BJ (cell line): ENCODE results near the gene C19orf33. TPM values are rescaled to one million over a fixed set of nuclear protein-coding genes. Genes with fewer than 3 reads are reported as not detected.

Experiments
- CTCF ChIA-PET: fragments of 350-600 bp; formaldehyde crosslinking; extraction: SDS; loops from one replicate; lab custom pipeline; 2021; ENCODE audit warnings: antibody characterized with exemption, inconsistent platforms; lab: Yijun Ruan, JAX
- POLR2A ChIA-PET: fragments of 300-600 bp; sonication (Branson Sonifier 250); formaldehyde crosslinking; extraction: SDS; loops from one replicate; lab custom pipeline; 2021; ENCODE audit warnings: antibody characterized with exemption; lab: Charles Lee
- DNase-seq: peaks from one replicate; pipeline ENCODE4 v3.0.0-alpha.2; 2011; ENCODE audit warnings: low read depth
- H3K27me3 ChIP-seq: 2 replicates; pipeline ENCODE4 v1.6.0; 2011; ENCODE audit warnings: low read length; ENCODE audit not compliant: control insufficient read depth, insufficient read depth
- H3K36me3 ChIP-seq: 2 replicates; pipeline ENCODE4 v1.5.1; 2011; ENCODE audit warnings: low read length; ENCODE audit not compliant: control insufficient read depth, insufficient read depth
- H3K4me3 ChIP-seq: 2 replicates; pipeline ENCODE4 v1.5.1; 2011; ENCODE audit warnings: low read depth, mild to moderate bottlenecking, control low read depth, low read length
- CTCF ChIP-seq: IDR thresholded peaks from 2 replicates; pipeline ENCODE4 v1.5.1; 2011; ENCODE audit warnings: low read depth, mild to moderate bottlenecking, control low read depth, inconsistent platforms, low read length, moderate library complexity; ENCODE audit not compliant: insufficient read depth
- polyA plus RNA-seq: library from polyadenylated mRNA; depleted of rRNA; stranded (reverse); fragments of >200 nt; gene quantifications from 2 replicates; pipeline ENCODE4 v1.2.3, GENCODE V29; 2011

C19orf33 gene
- polyA plus RNA-seq, 1 experiment = 0.88 TPM

- Histone ChIP-seq H3K4me3 (peak overlapping the region; percentile 72; the same call in 1 of the 2 replicates), H3K27me3 (no peaks in the 10 kb centered on the region), H3K36me3 (peaks cover 3% of the 10 kb centered on the region)
- TF ChIP-seq CTCF = no peak
- CTCF ChIA-PET = interaction anchor here (0.7 to 5.8 kb wide), 5 partner anchors 11 to 84 kb away, joined by 3 to 37 read pairs (median 3); no protein-coding TSS in a partner anchor
- POLR2A ChIA-PET = no interaction called here
- DNase-seq = no peak
Measured at GRCh38 chr19:38320969-38321339, 16.9 kb downstream of the C19orf33 start.

GRCh38 chr19:38321646-38322196 lies 17.7 kb downstream of the C19orf33 start:
- POLR2A ChIA-PET = no interaction called here
- no peak for DNase-seq
- CTCF ChIA-PET = interaction anchor here (0.7 to 5.8 kb wide), 5 partner anchors 14 to 85 kb away, joined by 3 to 37 read pairs (median 3); partner anchors contain the start of gene CATSPERG
- TF ChIP-seq CTCF = no peak
- peaks cover 8% of the 10 kb centered on the region for H3K36me3 ChIP-seq
- no peaks in the 10 kb centered on the region for H3K27me3 ChIP-seq
- H3K4me3 ChIP-seq = no peak overlapping the region; the same call in 1 of the 2 replicates

GRCh38 chr19:38323291-38323690 lies 19.2 kb downstream of the C19orf33 start:
- ChIA-PET POLR2A (no interaction called here), CTCF (interaction anchor here (0.8 to 5.8 kb wide), 2 partner anchors 79 to 92 kb away, joined by 3 to 37 read pairs; no protein-coding TSS in a partner anchor)
- H3K27me3 ChIP-seq = no peaks in the 10 kb centered on the region
- no peak for DNase-seq
- peaks cover 22% of the 10 kb centered on the region for H3K36me3 ChIP-seq
- TF ChIP-seq CTCF = no peak
- H3K4me3 ChIP-seq = no peak overlapping the region

- DNase-seq = no peak
- Histone ChIP-seq H3K4me3 (no peak overlapping the region), H3K36me3 (peaks cover 24% of the 10 kb centered on the region), H3K27me3 (no peaks in the 10 kb centered on the region)
- no peak for TF ChIP-seq CTCF
- ChIA-PET CTCF (no interaction called here), POLR2A (no interaction called here)
Measured at GRCh38 chr19:38324431-38324830, 20.4 kb downstream of the C19orf33 start.

GRCh38 chr19:38326591-38326990 lies 22.5 kb downstream of the C19orf33 start:
- Histone ChIP-seq H3K36me3 (peaks cover 25% of the 10 kb centered on the region), H3K27me3 (no peaks in the 10 kb centered on the region), H3K4me3 (no peak overlapping the region)
- DNase-seq = no peak
- no peak for TF ChIP-seq CTCF
- ChIA-PET CTCF (interaction anchor here (0.8 to 3.1 kb wide), 2 partner anchors 83 to 94 kb away, joined by 3 to 15 read pairs; no protein-coding TSS in a partner anchor), POLR2A (no interaction called here)
